ENCODE results near the gene MYH15.

- no peak for TF ChIP-seq FOSL1 (IDR thresholded peaks at IDR 0.05; ENCODE audit: insufficient read depth, low read depth, low read length)
- no peak for TF ChIP-seq CTCF (IDR thresholded peaks at IDR 0.05; ENCODE audit: control extremely low read depth in 1 of 3, insufficient read depth in 1 of 3, low read depth in 1 of 3, low read length in 3 of 3)
- no peak for TF ChIP-seq CREB1 (IDR thresholded peaks at IDR 0.05)
- TF ChIP-seq MAFK (IDR thresholded peaks at IDR 0.05; ENCODE audit: low read depth, low read length): no peak
- TF ChIP-seq YY1 (IDR thresholded peaks at IDR 0.05; ENCODE audit: low read depth, low read length): no peak
- no peak for TF ChIP-seq RAD21 (IDR thresholded peaks at IDR 0.05 in 1 of 2, conservative IDR thresholded peaks at IDR 0.05 in 1 of 2; ENCODE audit: low read depth in 2 of 2, low read length in 2 of 2)
- TF ChIP-seq POLR2AphosphoS5 (IDR thresholded peaks at IDR 0.05; ENCODE audit: low read depth, low read length): no peak
- no peak for TF ChIP-seq BRCA1 (IDR thresholded peaks at IDR 0.05; ENCODE audit: low read depth, low read length)
- TF ChIP-seq POLR2A (IDR thresholded peaks at IDR 0.05; ENCODE audit: control extremely low read depth in 1 of 2, low read depth in 2 of 2, low read length in 2 of 2): no peak
- TF ChIP-seq USF2 (IDR thresholded peaks at IDR 0.05; ENCODE audit: low read length): no peak
- TF ChIP-seq RFX5 (IDR thresholded peaks at IDR 0.05; ENCODE audit: borderline replicate concordance, low read depth, low read length): no peak
Observed at GRCh38 chr3:108461661-108462111, 48.7 kb downstream of the MYH15 start.
